K562 (cell line): ENCODE measurements around the gene GCK. TPM values are rescaled to one million over a fixed set of nuclear protein-coding genes. Genes with fewer than 3 reads are reported as not detected.

Experiments
- ATAC-seq: fragments of 200-7000 bp; cut with Tn5 transposase; 3 replicates; pipeline ENCODE4 v1.9.1; 2020; ENCODE audit warnings: moderate library complexity
- BruUV-seq: library from RNA; stranded (reverse); fragments of 400-500 nt; replicated peaks from 2 replicates; lab custom pipeline; 2021; lab: Mats Ljungman, UMichigan
- CTCF ChIA-PET: fragments of 300-600 bp; formaldehyde crosslinking; extraction: SDS; loops from one replicate; lab custom pipeline; 2021; ENCODE audit warnings: low intra/inter-chr PET ratio; lab: Yijun Ruan, JAX
- POLR2A ChIA-PET: fragments of 300-600, 350-650 bp; sonication (Branson Sonifier 250); formaldehyde crosslinking; extraction: SDS; loops from one replicate; lab custom pipeline; 2021; ENCODE audit warnings: antibody characterized with exemption, inconsistent platforms; lab: Yijun Ruan, JAX
- DNase-seq, 4 experiments: peaks; one replicate each; pipeline versions ENCODE4 v3.0.0 to v3.0.0-alpha.2; 2011 to 2018; ENCODE audit warnings: low spot score in 3 of 4, mixed read lengths in 3 of 4; ENCODE audit errors: extremely low read depth in 1 of 4
- FAIRE-seq: peaks from 2 replicates; lab custom pipeline; 2011; peaks lifted over from hg19 to GRCh38; lab: Jason Lieb, UNC
- H2AFZ ChIP-seq: 2 replicates; pipeline ENCODE4 v1.6.0; 2011; ENCODE audit warnings: low read depth, low read length, control low read depth, inconsistent platforms
- H3K27ac ChIP-seq: fragments of 200-600 bp; 3 replicates; pipeline ENCODE4 v1.8.0; 2011; ENCODE audit warnings: low read depth, mild to moderate bottlenecking, control low read depth, inconsistent platforms, low read length, moderate library complexity, mixed read lengths; ENCODE audit errors: extremely low read depth
- H3K27me3 ChIP-seq, 2 experiments: fragments of 300-600 bp in 1 of 2; 2 replicates in 1 of 2; 3 replicates in 1 of 2; pipeline versions ENCODE4 v1.6.0 to v1.8.0; 2011; ENCODE audit warnings: inconsistent platforms in 2 of 2, low read length in 2 of 2, mild to moderate bottlenecking in 1 of 2, mixed read lengths in 1 of 2, moderate library complexity in 1 of 2; ENCODE audit not compliant: control insufficient read depth in 2 of 2, insufficient read depth in 2 of 2
- H3K36me3 ChIP-seq: fragments of 300-600 bp; 3 replicates; pipeline ENCODE4 v1.8.0; 2011; ENCODE audit warnings: mild to moderate bottlenecking, low read length, inconsistent platforms; ENCODE audit not compliant: control insufficient read depth, insufficient read depth
- H3K4me1 ChIP-seq, 2 experiments: fragments of 200-600 bp in 1 of 2; replicated peaks in 1 of 2; 2 replicates in 1 of 2; 3 replicates in 1 of 2; pipeline versions ENCODE4 v1.5.1 to v1.8.0; 2011; ENCODE audit warnings: inconsistent platforms in 2 of 2, low read length in 2 of 2, mild to moderate bottlenecking in 1 of 2, mixed read lengths in 1 of 2, moderate library complexity in 1 of 2; ENCODE audit not compliant: control insufficient read depth in 2 of 2, insufficient read depth in 2 of 2
- H3K4me2 ChIP-seq: 2 replicates; pipeline ENCODE4 v1.6.1; 2011; ENCODE audit warnings: low read length, control low read depth, inconsistent platforms, mixed read lengths; ENCODE audit not compliant: insufficient read depth
- H3K4me3 ChIP-seq: fragments of 200-600 bp; sonication (generic), shearing (Covaris generic); 2 replicates; pipeline ENCODE4 v1.5.1; 2016; ENCODE audit warnings: control low read depth, inconsistent platforms
- H3K79me2 ChIP-seq: fragments of 200-600 bp; 3 replicates; pipeline ENCODE4 v1.8.0; 2011; ENCODE audit warnings: low read length, inconsistent platforms; ENCODE audit not compliant: control insufficient read depth, insufficient read depth
- H3K9ac ChIP-seq, 2 experiments: 2 replicates each; pipeline versions ENCODE4 v1.6.0 to v1.6.1; 2011; ENCODE audit warnings: low read depth in 2 of 2, low read length in 2 of 2, control low read depth in 1 of 2, inconsistent platforms in 1 of 2, mild to moderate bottlenecking in 1 of 2, mixed read lengths in 1 of 2; ENCODE audit not compliant: insufficient read depth in 1 of 2
- H3K9me1 ChIP-seq: one replicate; pipeline ENCODE4 v1.6.0; 2011; ENCODE audit warnings: inconsistent platforms, mild to moderate bottlenecking, low read length, moderate library complexity; ENCODE audit not compliant: control insufficient read depth, insufficient read depth
- H3K9me3 ChIP-seq: replicated peaks from 2 replicates; pipeline ENCODE4 v1.5.1; 2011; ENCODE audit warnings: low read depth, low read length, inconsistent platforms; ENCODE audit not compliant: control insufficient read depth, insufficient read depth
- H4K20me1 ChIP-seq: replicated peaks from 2 replicates; pipeline ENCODE4 v1.6.1; 2011; ENCODE audit warnings: low read length, inconsistent platforms, mixed read lengths; ENCODE audit not compliant: control insufficient read depth, insufficient read depth
- POLR2G ChIP-seq: fragments of 200-400 bp; formaldehyde crosslinking; IDR thresholded peaks from 2 replicates; pipeline ENCODE4 v1.6.1; 2017; ENCODE audit warnings: low read depth, mild to moderate bottlenecking, antibody characterized with exemption, low read length, moderate library complexity
- RBFOX2 ChIP-seq: fragments of 200-400 bp; formaldehyde crosslinking; IDR thresholded peaks from 2 replicates; pipeline ENCODE4 v1.6.1; 2017; ENCODE audit warnings: low read depth, mild to moderate bottlenecking, low read length, moderate library complexity
- RCOR1 ChIP-seq, 2 experiments: IDR thresholded peaks; 2 replicates each; pipeline ENCODE4 v1.6.1; 2012; ENCODE audit warnings: low read depth in 2 of 2, low read length in 2 of 2, borderline replicate concordance in 1 of 2, improper control_type of control experiment in 1 of 2
- TGIF2 ChIP-seq: sonication (generic); formaldehyde crosslinking; IDR thresholded peaks from 2 replicates; pipeline ENCODE4 v1.8.1; 2022; ENCODE audit warnings: mild to moderate bottlenecking, missing genetic modification reagents, moderate library complexity
- ZNF311 ChIP-seq: fragments of 250-450 bp; sonication (Bioruptor Pico); IDR thresholded peaks from 2 replicates; pipeline ENCODE4 v1.4.0; 2020; ENCODE audit warnings: mild to moderate bottlenecking, moderate library complexity
- ZNF324 ChIP-seq: fragments of 250-450 bp; sonication (Bioruptor Pico); IDR thresholded peaks from 2 replicates; pipeline ENCODE4 v1.4.0; 2020; ENCODE audit warnings: mild to moderate bottlenecking
- WGBS: fragments of 100-300 bp; shearing (Covaris generic); methylation state at CpG from one replicate; pipeline ENCODE4 v1.1.6; 2016; ENCODE audit warnings: low coverage, mixed read lengths; ENCODE audit not compliant: insufficient coverage; ENCODE audit errors: missing lambda C conversion rate; 5-methylcytosine and 5-hydroxymethylcytosine counted together
- in situ Hi-C: fragments of 300-500 bp; cut with MboI; formaldehyde crosslinking; loops from 4 replicates; pipeline ENCODE4 v1.15.0; 2018; ENCODE audit warnings: inconsistent platforms, mixed read lengths
- intact Hi-C: fragments of 100-400 bp; cut with micrococcal nuclease; formaldehyde crosslinking; loops from 2 replicates; pipeline ENCODE4 v1.14.2; 2022
- polyA plus RNA-seq, 8 experiments: library from polyadenylated mRNA; depleted of rRNA in 4 of 8; stranded (reverse) in 5 of 8; unstranded in 3 of 8; fragments of >200 nt; fragmentation: Nextera tagmentation in 2 of 8; fragmentation: Illumina TruSeq in 1 of 8; extraction: Ambion mirVana in 2 of 8; extraction: Trizol in 1 of 8; gene quantifications; 2 replicates each; pipeline versions ENCODE4 v1.2.1 to v1.2.3, GENCODE V29; 2011 to 2014; ENCODE audit warnings: inconsistent platforms in 1 of 8, missing spikeins in 1 of 8
- total RNA-seq, 7 experiments: library from RNA; depleted of rRNA in 6 of 7; stranded (reverse); fragments of >200 nt in 6 of 7; fragmentation: Illumina TruSeq in 2 of 7; extraction: Trizol in 2 of 7; gene quantifications; 2 replicates each; pipeline versions ENCODE4 v1.2.1 to v1.2.3, GENCODE V29; 2011 to 2021; ENCODE audit warnings: low replicate concordance in 1 of 7
- TF ChIP-seq, protein P1 (sequence below): sonication (generic); formaldehyde crosslinking; IDR thresholded peaks from 2 replicates; pipeline ENCODE4 v1.5.0; 2020; ENCODE audit warnings: missing genetic modification reagents
- TF ChIP-seq, protein P2 (sequence below): sonication (generic); formaldehyde crosslinking; IDR thresholded peaks from 2 replicates; pipeline ENCODE4 v1.8.0; 2023; ENCODE audit warnings: missing genetic modification reagents, mild to moderate bottlenecking, borderline replicate concordance
- TF ChIP-seq, protein P3 (sequence below): sonication (generic); formaldehyde crosslinking; IDR thresholded peaks from 2 replicates; pipeline ENCODE4 v1.8.0; 2022; ENCODE audit warnings: mild to moderate bottlenecking, low read depth, missing genetic modification reagents

The GCK gene
- total and polyA plus RNA-seq, 9 of the 15 experiments (the other 6 are each of a cell fraction or from before 2014, with no cell fraction given) = 0.11 to 0.55 (median 0.16) TPM; not detected in 3

DNA sequence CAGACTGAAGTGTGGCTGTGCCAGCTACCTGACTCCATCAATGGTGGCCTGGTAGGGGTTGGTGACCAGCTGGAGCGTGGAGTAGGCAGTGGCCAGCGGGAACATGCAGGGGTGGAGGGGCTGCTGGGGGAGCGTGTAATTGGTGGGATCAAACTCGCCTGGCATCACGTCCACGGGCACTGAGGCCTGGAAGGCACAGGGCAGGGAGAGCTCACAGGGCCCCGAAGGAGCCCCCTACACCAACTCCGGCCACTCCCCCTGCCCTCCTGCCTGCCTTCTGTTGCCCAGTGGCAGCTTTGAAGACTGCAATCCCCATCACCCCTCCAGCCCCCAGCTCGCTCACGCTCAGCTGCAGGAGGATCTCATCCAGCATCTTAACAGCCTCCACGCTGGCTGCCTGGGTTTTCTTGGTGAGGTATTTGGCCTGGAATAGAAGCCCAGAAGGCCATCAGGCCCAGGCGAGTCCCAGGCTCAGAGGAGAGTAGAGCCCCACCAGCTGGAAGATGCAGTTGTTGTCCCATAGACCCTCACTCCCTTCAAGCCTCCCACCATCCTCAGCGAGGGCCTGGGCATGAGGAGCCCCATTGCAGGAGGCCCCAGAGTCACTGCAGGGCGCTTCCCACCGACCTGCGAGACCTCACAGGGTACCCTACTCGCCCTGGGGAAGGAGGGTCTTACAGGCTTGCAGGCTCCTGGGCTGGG, 73.0 kb downstream of the GCK start:
- no peak overlapping the region for H3K4me2 ChIP-seq
- ATAC-seq (no peak), DNase-seq (no peak), FAIRE-seq (no peak)
- H4K20me1 ChIP-seq = peaks cover 31% of the 10 kb centered on the region
- BruUV-seq = no TSS peak
- H3K27me3 ChIP-seq = peaks cover 2 to 9% of the 10 kb centered on the region in 2 experiments; a peak in 3 of 5 replicates
- no peak for TF ChIP-seq RCOR1 (IDR thresholded peaks at IDR 0.05; ENCODE audit: borderline replicate concordance in 1 of 2, low read depth in 2 of 2, low read length in 2 of 2)
- TF ChIP-seq ZNF311 (CRISPR knock-in tag) = no peak
- TF ChIP-seq, protein P1, sequence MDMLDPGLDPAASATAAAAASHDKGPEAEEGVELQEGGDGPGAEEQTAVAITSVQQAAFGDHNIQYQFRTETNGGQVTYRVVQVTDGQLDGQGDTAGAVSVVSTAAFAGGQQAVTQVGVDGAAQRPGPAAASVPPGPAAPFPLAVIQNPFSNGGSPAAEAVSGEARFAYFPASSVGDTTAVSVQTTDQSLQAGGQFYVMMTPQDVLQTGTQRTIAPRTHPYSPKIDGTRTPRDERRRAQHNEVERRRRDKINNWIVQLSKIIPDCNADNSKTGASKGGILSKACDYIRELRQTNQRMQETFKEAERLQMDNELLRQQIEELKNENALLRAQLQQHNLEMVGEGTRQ = no peak
- TF ChIP-seq, protein P2, sequence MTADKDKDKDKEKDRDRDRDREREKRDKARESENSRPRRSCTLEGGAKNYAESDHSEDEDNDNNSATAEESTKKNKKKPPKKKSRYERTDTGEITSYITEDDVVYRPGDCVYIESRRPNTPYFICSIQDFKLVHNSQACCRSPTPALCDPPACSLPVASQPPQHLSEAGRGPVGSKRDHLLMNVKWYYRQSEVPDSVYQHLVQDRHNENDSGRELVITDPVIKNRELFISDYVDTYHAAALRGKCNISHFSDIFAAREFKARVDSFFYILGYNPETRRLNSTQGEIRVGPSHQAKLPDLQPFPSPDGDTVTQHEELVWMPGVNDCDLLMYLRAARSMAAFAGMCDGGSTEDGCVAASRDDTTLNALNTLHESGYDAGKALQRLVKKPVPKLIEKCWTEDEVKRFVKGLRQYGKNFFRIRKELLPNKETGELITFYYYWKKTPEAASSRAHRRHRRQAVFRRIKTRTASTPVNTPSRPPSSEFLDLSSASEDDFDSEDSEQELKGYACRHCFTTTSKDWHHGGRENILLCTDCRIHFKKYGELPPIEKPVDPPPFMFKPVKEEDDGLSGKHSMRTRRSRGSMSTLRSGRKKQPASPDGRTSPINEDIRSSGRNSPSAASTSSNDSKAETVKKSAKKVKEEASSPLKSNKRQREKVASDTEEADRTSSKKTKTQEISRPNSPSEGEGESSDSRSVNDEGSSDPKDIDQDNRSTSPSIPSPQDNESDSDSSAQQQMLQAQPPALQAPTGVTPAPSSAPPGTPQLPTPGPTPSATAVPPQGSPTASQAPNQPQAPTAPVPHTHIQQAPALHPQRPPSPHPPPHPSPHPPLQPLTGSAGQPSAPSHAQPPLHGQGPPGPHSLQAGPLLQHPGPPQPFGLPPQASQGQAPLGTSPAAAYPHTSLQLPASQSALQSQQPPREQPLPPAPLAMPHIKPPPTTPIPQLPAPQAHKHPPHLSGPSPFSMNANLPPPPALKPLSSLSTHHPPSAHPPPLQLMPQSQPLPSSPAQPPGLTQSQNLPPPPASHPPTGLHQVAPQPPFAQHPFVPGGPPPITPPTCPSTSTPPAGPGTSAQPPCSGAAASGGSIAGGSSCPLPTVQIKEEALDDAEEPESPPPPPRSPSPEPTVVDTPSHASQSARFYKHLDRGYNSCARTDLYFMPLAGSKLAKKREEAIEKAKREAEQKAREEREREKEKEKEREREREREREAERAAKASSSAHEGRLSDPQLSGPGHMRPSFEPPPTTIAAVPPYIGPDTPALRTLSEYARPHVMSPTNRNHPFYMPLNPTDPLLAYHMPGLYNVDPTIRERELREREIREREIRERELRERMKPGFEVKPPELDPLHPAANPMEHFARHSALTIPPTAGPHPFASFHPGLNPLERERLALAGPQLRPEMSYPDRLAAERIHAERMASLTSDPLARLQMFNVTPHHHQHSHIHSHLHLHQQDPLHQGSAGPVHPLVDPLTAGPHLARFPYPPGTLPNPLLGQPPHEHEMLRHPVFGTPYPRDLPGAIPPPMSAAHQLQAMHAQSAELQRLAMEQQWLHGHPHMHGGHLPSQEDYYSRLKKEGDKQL (CRISPR knock-in tag) = no peak
- TF ChIP-seq TGIF2 = no peak
- TF ChIP-seq RBFOX2 = 0 out of 2 replicates have a peak, but pooled peaks have one; percentile 28
- TF ChIP-seq POLR2G = 0 out of 2 replicates have a peak, but pooled peaks have one; percentile 0
- TF ChIP-seq, protein P3, sequence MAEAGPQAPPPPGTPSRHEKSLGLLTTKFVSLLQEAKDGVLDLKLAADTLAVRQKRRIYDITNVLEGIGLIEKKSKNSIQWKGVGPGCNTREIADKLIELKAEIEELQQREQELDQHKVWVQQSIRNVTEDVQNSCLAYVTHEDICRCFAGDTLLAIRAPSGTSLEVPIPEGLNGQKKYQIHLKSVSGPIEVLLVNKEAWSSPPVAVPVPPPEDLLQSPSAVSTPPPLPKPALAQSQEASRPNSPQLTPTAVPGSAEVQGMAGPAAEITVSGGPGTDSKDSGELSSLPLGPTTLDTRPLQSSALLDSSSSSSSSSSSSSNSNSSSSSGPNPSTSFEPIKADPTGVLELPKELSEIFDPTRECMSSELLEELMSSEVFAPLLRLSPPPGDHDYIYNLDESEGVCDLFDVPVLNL (CRISPR knock-in tag) = no peak
- TF ChIP-seq ZNF324 = no peak
- whole genome bisulfite sequencing = 86% methylated on average over 16 of the region's 17 CpGs
- H3K9me1 ChIP-seq = peaks cover 13% of the 10 kb centered on the region
- intact Hi-C loops (no loop called here), in situ Hi-C loops (no loop called here)
- H3K79me2 ChIP-seq = peaks cover 23% of the 10 kb centered on the region
- CTCF ChIA-PET = no interaction called here
- no peaks in the 10 kb centered on the region for H3K9me3 ChIP-seq
- POLR2A ChIA-PET = interaction anchor here (0.6 to 2.9 kb wide), 6 partner anchors 8 to 878 kb away, joined by 3 to 16 read pairs (median 4); partner anchors contain the start of gene POLD2
- H3K9ac ChIP-seq = no peak overlapping the region
- H3K4me3 ChIP-seq = no peak overlapping the region
- H3K36me3 ChIP-seq = peaks cover 69% of the 10 kb centered on the region
- no peak overlapping the region for H2AFZ ChIP-seq
- peaks cover 11 to 43% of the 10 kb centered on the region in 2 experiments; a peak in 4 of 5 replicates for H3K4me1 ChIP-seq
- no peak overlapping the region for H3K27ac ChIP-seq
